ENCODE data around the gene MCF2L2.

Gene MCF2L2

GRCh38 chr3:183266454-183266853 lies 162.0 kb downstream of the MCF2L2 start:
- DNase-seq (ENCODE audit: low read depth, low spot score), result no peak

- DNase-seq (ENCODE audit: low read depth, low spot score), result no peak
These were observed 162.5 kb downstream of the MCF2L2 start for GRCh38 chr3:183265834-183266417.

- no peak for DNase-seq (ENCODE audit: low read depth, low spot score)
These were observed 163.2 kb downstream of the MCF2L2 start for GRCh38 chr3:183265157-183265642.

- DNase-seq (ENCODE audit: low read depth, low spot score), result no peak
These were observed 164.2 kb downstream of the MCF2L2 start for GRCh38 chr3:183264268-183264667.

- DNase-seq (ENCODE audit: low read depth, low spot score), result no peak
These were observed 165.5 kb downstream of the MCF2L2 start for GRCh38 chr3:183262875-183263378.

- DNase-seq (ENCODE audit: low read depth, low spot score), result no peak
These were observed 167.2 kb downstream of the MCF2L2 start for GRCh38 chr3:183261151-183261724.

GRCh38 chr3:183260167-183260904 lies 168.1 kb downstream of the MCF2L2 start:
- DNase-seq (ENCODE audit: low read depth, low spot score), result no peak

GRCh38 chr3:183259621-183260020 lies 168.8 kb downstream of the MCF2L2 start:
- DNase-seq (ENCODE audit: low read depth, low spot score), result no peak

- DNase-seq (ENCODE audit: low read depth, low spot score), result no peak
These were observed 169.3 kb downstream of the MCF2L2 start for GRCh38 chr3:183259087-183259486.

- no peak for DNase-seq (ENCODE audit: low read depth, low spot score)
These were observed 173.1 kb downstream of the MCF2L2 start for GRCh38 chr3:183255348-183255730.

GRCh38 chr3:183254487-183255347 lies 173.7 kb downstream of the MCF2L2 start:
- no peak for DNase-seq (ENCODE audit: low read depth, low spot score)

GRCh38 chr3:183253528-183254486 lies 174.6 kb downstream of the MCF2L2 start:
- DNase-seq (ENCODE audit: low read depth, low spot score), result no peak

- DNase-seq (ENCODE audit: low read depth, low spot score), result no peak
These were observed 175.4 kb downstream of the MCF2L2 start, which contains the start of gene B3GNT5 for GRCh38 chr3:183252973-183253527. TSS of gene B3GNT5 (plus strand) at chr3:183253253. CDS start at chr3:183269799, 16,546 bp downstream.

GRCh38 chr3:183252118-183252782 lies 176.2 kb downstream of the MCF2L2 start:
- DNase-seq (ENCODE audit: low read depth, low spot score), result no peak

- no peak for DNase-seq (ENCODE audit: low read depth, low spot score)
These were observed 179.3 kb downstream of the MCF2L2 start for GRCh38 chr3:183249006-183249718.

GRCh38 chr3:183247011-183247589 lies 181.3 kb downstream of the MCF2L2 start:
- DNase-seq (ENCODE audit: low read depth, low spot score), result no peak

- DNase-seq (ENCODE audit: low read depth, low spot score), result no peak
These were observed 183.4 kb downstream of the MCF2L2 start for GRCh38 chr3:183244981-183245476.

- DNase-seq (ENCODE audit: low read depth, low spot score), result no peak
These were observed 184.2 kb downstream of the MCF2L2 start for GRCh38 chr3:183244219-183244618.
